Thyroid gland (tissue), 4 donors: Measurements from ENCODE around the gene RNU5D-1.

Experiments
- CTCF ChIP-seq, 6 experiments: fragments of 200-600 bp in 3 of 6; fragments of 450-650 bp in 3 of 6; sonication (generic) in 3 of 6; IDR thresholded peaks; one replicate each; pipeline ENCODE4 v1.5.1; 2016 to 2019; ENCODE audit warnings: antibody characterized with exemption in 6 of 6, mild to moderate bottlenecking in 2 of 6, inconsistent platforms in 1 of 6, moderate library complexity in 1 of 6
- POLR2A ChIP-seq, 2 donors: fragments of 450-650 bp; IDR thresholded peaks; one replicate each; pipeline ENCODE4 v1.6.1; 2017; ENCODE audit warnings: antibody characterized with exemption in 2 of 2, mild to moderate bottlenecking in 2 of 2, moderate library complexity in 1 of 2

- no peak for TF ChIP-seq CTCF (IDR thresholded peaks at IDR 0.05)
- no peak for TF ChIP-seq POLR2A (IDR thresholded peaks at IDR 0.05)
These were observed 12.2 kb upstream of the RNU5D-1 start for GRCh38 chr1:44743211-44743610.
